Testis (tissue), 2 donors: Measurements from ENCODE around the gene AP1M1.

Source experiments
- CTCF ChIP-seq, 3 experiments: fragments of 450-650 bp in 2 of 3; fragments of 200-600 bp in 1 of 3; sonication (generic) in 1 of 3; IDR thresholded peaks; one replicate each; pipeline ENCODE4 v1.5.1; 2016 to 2019; ENCODE audit warnings: antibody characterized with exemption in 3 of 3, mild to moderate bottlenecking in 2 of 3, moderate library complexity in 1 of 3
- POLR2A ChIP-seq: fragments of 450-650 bp; IDR thresholded peaks from one replicate; pipeline ENCODE4 v1.6.1; 2017; ENCODE audit warnings: antibody characterized with exemption, mild to moderate bottlenecking, moderate library complexity

- TF ChIP-seq CTCF (IDR thresholded peaks at IDR 0.05): no peak
- no peak for TF ChIP-seq POLR2A
Observed at GRCh38 chr19:16272945-16273344, 75.2 kb downstream of the AP1M1 start.
